Hematopoietic multipotent progenitor cell treated with erythropoietin and hydrocortisone succinate and interleukin-3 and kit ligand, for 6 days (in vitro differentiated cells): ENCODE measurements around the gene SPAG6.

Experiments used
- DNase-seq: peaks from one replicate; pipeline ENCODE4 v3.0.0-alpha.2; 2015

The SPAG6 gene

DNA sequence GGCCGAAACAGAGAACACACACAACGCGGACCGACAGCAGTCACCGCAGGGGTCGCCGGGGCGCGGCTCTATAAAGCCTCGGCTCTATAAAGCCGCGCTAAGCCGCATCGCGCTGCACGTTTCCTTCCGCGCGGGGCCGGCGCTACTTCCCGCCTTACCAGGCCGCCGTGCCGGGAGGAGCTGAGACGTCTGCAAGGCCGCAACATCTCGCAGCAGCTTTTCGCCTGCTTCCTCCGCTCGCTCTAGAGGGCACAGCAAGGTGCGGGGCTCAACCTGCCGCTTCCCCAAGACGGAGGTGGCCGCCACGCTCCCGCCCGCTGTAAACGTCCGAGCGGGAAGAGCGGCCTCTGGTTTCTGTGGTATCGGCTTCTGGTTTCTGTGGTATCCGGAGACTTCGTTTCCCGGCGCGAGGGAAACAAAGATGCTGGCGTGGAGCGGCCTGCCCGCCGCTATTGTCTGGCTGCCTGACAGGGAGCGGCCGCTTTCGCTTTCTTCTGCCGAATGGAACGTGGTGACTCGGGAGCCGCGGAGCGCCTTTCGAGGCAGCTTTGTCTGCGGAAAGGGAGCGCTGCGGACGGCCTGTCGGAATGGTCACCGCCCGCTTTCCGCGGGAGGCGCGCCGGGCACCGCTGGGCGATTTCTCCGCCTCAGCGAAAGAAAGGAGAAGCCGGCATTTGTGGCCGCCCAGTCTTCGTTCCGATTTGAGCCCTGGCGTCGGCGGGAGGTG is 91.8 kb downstream of the SPAG6 start:
- peak; percentile 95 for DNase-seq

- no peak for DNase-seq
Observed at GRCh38 chr10:22437620-22438588, 92.6 kb downstream of the SPAG6 start.

DNA sequence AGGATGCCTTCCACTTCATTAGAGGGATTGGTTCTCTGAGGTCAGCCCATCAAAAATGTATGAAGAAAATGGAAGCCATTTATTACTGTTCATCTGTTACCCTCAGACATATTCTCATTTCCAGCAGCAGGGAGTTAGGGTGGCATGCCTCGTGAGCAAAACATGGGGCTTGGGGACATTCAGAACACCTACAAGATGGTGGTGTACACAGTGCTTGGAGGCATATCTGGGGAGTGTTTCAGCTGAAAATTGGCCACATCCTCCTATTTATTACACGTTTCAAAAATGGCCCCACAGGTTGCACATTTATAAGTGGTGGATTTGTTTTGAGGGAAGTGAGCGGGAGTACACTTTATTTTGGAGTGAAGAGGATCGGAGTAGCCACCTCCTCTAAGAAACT is 93.4 kb downstream of the SPAG6 start:
- DNase-seq: no peak

DNA sequence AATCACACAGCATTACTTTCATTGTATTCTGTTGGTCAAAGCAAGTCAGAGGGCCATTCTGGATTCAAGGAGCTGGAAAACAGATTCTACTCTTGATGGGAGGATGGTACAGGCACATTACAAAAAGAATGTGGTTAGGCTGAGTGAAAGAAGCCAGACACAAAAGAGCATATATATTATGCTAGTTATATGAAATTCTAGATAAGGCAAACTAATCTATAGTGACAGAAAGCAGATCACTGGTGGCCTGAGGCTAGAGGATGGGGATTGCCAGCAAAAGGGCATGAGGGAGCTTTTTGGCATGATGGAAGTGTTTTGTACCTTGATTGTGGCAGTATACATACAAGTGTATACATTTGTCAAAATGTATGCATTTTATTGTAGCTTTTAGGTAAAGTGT is 96.8 kb downstream of the SPAG6 start:
- DNase-seq: no peak

DNA sequence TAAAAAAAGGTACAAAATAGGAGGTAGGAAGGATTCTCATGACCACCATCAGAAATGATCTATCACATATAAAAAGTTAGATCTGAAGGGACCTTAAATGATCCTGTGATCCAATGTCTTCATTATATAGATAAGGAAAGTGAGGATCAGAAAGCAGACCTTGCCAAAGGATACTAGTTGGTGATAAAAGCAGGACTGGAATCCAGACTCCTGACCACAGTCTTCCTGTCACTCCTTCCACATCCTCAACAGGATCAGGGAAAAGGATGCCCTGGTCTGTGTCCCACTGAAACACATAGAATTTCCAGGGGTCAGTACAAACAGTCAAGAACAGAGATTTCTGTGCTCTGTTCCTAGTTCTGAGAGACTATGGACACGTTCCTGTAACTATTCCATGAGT is 97.2 kb downstream of the SPAG6 start:
- no peak for DNase-seq

- no peak for DNase-seq
Observed at GRCh38 chr10:22443175-22443901, 98.0 kb downstream of the SPAG6 start.

- DNase-seq: no peak
Observed at GRCh38 chr10:22444219-22444788, 99.0 kb downstream of the SPAG6 start.

DNA sequence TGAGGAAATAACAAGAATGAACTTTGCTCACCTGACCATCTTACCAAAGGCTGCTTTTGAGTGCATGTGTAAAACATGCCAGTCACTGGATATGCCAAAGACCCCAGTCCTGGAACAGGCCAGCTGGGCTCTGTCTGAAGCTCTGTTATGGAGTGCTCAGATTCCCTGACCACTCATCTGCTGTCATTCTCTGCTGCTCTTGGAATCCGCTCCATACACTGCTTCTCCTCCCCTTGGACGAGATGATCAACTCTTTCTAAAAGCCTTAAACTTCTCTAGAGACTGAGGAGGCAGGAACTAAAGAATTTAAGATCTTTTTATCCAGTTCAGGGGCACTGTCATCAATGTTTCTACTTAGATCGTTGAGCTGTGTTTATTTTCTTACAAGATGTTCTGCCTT is 100.2 kb downstream of the SPAG6 start:
- no peak for DNase-seq

GRCh38 chr10:22447068-22447467 is 101.8 kb downstream of the SPAG6 start:
- DNase-seq: no peak

DNA sequence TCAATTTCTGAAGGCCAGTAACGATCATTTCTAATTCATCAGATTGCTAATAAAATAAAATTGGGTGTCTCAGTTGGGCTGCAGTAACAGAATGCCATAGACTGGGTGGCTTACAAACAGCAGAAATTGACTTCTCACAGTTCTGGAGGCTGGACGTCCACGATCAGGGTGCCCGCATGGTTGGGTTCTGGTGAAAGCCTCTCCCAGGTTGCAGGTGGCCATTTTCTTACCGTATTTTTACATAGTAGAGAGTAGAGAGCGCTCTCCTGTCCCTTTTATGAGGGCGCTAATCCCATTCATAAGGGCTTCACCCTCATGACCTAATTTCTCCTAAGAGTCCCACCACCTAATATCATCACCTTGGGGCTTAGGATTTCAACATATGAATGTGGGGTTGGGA is 106.0 kb downstream of the SPAG6 start:
- DNase-seq: no peak

GRCh38 chr10:22453320-22453719 is 108.0 kb downstream of the SPAG6 start:
- no peak for DNase-seq

DNA sequence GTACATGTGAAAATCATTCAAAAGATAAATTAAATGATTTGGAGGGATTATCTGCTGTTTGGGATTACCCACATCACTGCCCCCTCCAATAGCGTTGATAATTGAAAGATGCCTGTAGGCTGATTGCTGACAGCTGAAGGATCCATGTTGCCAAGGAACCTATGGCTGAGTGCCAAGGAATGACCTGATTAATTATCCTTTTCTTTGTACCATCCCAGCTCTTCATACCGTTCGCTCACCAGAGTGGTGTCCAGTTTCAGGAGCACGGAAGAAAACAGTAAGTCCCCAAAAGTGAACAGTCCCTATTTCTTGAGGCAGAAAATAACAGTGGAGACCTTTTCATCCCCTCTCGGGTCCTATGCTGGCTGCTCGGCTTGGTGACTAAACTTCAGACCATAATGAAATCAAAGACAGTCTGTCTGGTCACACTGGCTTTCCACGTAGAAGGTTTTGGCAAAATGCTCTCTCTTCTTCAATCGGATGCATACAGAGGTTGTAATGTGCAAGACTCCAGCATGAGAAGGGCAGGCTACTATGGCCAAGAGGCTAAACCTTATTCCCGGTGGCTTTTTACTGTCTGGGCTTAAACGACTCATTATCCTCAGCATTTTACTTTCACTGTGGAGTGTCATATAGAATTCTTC is 108.8 kb downstream of the SPAG6 start:
- no peak for DNase-seq

DNA sequence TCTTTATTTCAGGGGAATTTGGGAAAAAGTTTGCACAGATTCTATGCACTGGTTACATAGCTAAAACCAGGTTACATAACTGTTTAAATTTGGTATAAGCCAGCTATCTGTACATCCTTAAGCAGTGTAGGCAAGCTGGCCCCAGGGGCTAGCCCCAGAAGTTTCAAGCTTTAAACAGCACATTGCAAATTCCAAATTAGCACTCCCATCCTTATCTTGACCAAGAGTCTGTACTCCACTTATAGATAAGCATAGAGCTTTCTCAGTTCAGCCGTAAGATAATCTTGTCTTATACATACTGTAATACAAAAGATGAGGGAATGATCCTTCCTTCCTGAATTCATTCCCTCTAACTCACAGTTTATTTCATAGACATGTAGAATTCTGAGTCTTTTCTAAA is 109.3 kb downstream of the SPAG6 start:
- DNase-seq: no peak

- DNase-seq: no peak
Observed at GRCh38 chr10:22455068-22455857, 110.0 kb downstream of the SPAG6 start.

- DNase-seq: no peak
Observed at GRCh38 chr10:22456486-22456885, 111.2 kb downstream of the SPAG6 start.

GRCh38 chr10:22458272-22459038 is 113.2 kb downstream of the SPAG6 start:
- no peak for DNase-seq

DNA sequence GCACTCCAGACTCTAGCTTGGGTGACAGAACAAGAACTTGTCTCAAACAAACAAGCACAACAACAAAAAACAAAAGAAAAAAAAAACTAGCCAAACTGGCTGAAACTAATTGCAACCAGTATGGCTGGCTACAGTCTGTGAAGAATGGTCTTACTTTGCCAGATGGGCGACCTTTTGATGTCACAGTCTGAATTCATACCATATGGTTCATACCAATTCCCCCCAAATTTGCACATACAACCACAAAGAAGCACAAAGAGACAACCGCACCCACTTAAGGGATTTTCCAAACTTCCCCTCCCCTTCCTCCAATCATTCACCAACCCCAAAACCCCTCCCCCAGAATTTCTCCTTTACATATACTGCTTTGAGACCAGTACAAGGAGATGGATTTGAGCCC is 114.2 kb downstream of the SPAG6 start:
- DNase-seq: no peak

- no peak for DNase-seq
Observed at GRCh38 chr10:22460101-22460500, 114.8 kb downstream of the SPAG6 start.

DNA sequence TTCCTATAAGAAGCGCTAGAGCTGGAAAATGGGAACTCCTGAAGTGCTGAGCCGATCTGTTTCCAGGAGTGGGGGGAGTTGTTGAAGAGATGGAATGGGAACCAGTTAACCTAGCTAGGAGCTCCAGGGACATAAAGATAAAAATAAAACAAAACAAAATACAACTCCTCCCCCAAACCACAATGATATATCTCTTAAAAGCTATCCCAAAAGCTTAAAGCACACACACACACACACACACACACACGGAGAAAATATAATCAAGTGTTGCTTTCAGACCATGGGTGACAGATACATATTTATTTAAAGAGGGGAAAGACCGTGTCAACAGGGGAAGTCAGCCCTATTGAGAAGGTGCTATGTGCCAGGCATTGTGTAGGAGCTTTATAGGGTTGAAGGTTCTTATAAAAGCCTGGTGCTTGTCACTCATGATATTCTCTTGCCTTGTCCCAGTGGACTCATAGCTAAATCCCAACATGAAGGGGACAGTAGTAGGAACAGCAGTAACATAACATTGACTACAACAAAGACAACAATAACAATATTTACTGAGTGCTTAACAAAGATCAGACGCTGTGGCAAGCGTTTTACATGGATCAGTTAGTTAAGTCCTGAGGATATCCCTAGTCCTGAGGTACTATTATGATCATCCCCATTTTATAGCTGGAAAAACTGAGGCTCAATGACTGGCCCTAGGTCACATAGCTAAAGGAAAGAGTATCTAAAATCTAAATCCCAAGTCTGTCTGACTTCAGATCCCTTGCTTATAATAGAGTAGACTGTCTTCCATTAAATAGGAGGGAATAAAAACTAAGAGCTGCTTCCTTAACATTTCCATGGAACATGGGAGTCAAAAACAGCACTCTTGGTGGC is 115.5 kb downstream of the SPAG6 start:
- no peak for DNase-seq

- no peak for DNase-seq
Observed at GRCh38 chr10:22461891-22462290, 116.6 kb downstream of the SPAG6 start.
